Stimulated activated CD8-positive, alpha-beta memory T cell treated with anti-CD3 and anti-CD28 coated beads, Interleukin-12 subunit alpha, Interleukin-12 subunit beta, amount 100 ng/mL, for 4 hours (primary cell): ENCODE measurements around the gene AMMECR1.

Experiments
- DNase-seq: peaks from one replicate; pipeline ENCODE4 v3.0.0-alpha.2; 2020; ENCODE audit warnings: low read depth

Gene AMMECR1

GRCh38 chrX:110311437-110312230, 6.3 kb downstream of the AMMECR1 start:
- no peak for DNase-seq

- DNase-seq: no peak
Observed at GRCh38 chrX:110310896-110311295, 7.0 kb downstream of the AMMECR1 start.

GRCh38 chrX:110310000-110310790, 7.7 kb downstream of the AMMECR1 start:
- DNase-seq: no peak

- DNase-seq: no peak
Observed at GRCh38 chrX:110308220-110308619, 9.7 kb downstream of the AMMECR1 start.

GRCh38 chrX:110304884-110305283, 13.0 kb downstream of the AMMECR1 start:
- no peak for DNase-seq

GRCh38 chrX:110304371-110304770, 13.5 kb downstream of the AMMECR1 start:
- DNase-seq: no peak

GRCh38 chrX:110302975-110303374, 14.9 kb downstream of the AMMECR1 start:
- DNase-seq: no peak

- DNase-seq: no peak
Observed at GRCh38 chrX:110301194-110301593, 16.7 kb downstream of the AMMECR1 start.

- no peak for DNase-seq
Observed at GRCh38 chrX:110294087-110294486, 23.8 kb downstream of the AMMECR1 start.

- no peak for DNase-seq
Observed at GRCh38 chrX:110293658-110294057, 24.2 kb downstream of the AMMECR1 start.

GRCh38 chrX:110287605-110288004, 30.3 kb downstream of the AMMECR1 start:
- no peak for DNase-seq

- DNase-seq: no peak
Observed at GRCh38 chrX:110286106-110286505, 31.8 kb downstream of the AMMECR1 start.

GRCh38 chrX:110284159-110284558, 33.7 kb downstream of the AMMECR1 start:
- no peak for DNase-seq

- no peak for DNase-seq
Observed at GRCh38 chrX:110282922-110283321, 35.0 kb downstream of the AMMECR1 start.

- no peak for DNase-seq
Observed at GRCh38 chrX:110281377-110281776, 36.5 kb downstream of the AMMECR1 start.

- no peak for DNase-seq
Observed at GRCh38 chrX:110280954-110281353, 36.9 kb downstream of the AMMECR1 start.

- no peak for DNase-seq
Observed at GRCh38 chrX:110277609-110278008, 40.3 kb downstream of the AMMECR1 start.

GRCh38 chrX:110276778-110277177, 41.1 kb downstream of the AMMECR1 start:
- DNase-seq: no peak

GRCh38 chrX:110268886-110269285, 49.0 kb downstream of the AMMECR1 start:
- DNase-seq: no peak

GRCh38 chrX:110268395-110268794, 49.5 kb downstream of the AMMECR1 start:
- DNase-seq: no peak

GRCh38 chrX:110267874-110268273, 50.0 kb downstream of the AMMECR1 start:
- no peak for DNase-seq

GRCh38 chrX:110265661-110266060, 52.2 kb downstream of the AMMECR1 start:
- DNase-seq: no peak

GRCh38 chrX:110259117-110259516, 58.8 kb downstream of the AMMECR1 start:
- no peak for DNase-seq
